Activated CD8-positive, alpha-beta memory T cell treated with anti-CD3 and anti-CD28 coated beads, Interleukin-2, amount 50 U/mL, for 1 hour (primary cell): ENCODE measurements around the gene NFIC.
"Not testable (repeated sequence)": the region's sequence is repeated elsewhere in the genome, so short reads cannot be mapped to it uniquely, and the experiment has no call there.

Experiments
- DNase-seq: peaks from one replicate; pipeline ENCODE4 v3.0.0-alpha.2; 2020; ENCODE audit errors: extremely low read depth

NFIC gene

GRCh38 chr19:3451451-3451866, 85.1 kb downstream of the NFIC start:
- DNase-seq: no peak

GRCh38 chr19:3452171-3452941, 86.0 kb downstream of the NFIC start:
- DNase-seq: no peak

GRCh38 chr19:3452942-3453214, 86.5 kb downstream of the NFIC start:
- not testable (repeated sequence) for DNase-seq

- DNase-seq: no peak
Observed at GRCh38 chr19:3453840-3454239, 87.5 kb downstream of the NFIC start.

- DNase-seq: no peak
Observed at GRCh38 chr19:3454656-3455392, 88.4 kb downstream of the NFIC start.

GRCh38 chr19:3455393-3455955, 89.1 kb downstream of the NFIC start:
- no peak for DNase-seq

- no peak for DNase-seq
Observed at GRCh38 chr19:3455960-3456601, 89.7 kb downstream of the NFIC start.

- no peak for DNase-seq
Observed at GRCh38 chr19:3456925-3457527, 90.6 kb downstream of the NFIC start.

- DNase-seq: no peak
Observed at GRCh38 chr19:3457528-3458228, 91.3 kb downstream of the NFIC start.

GRCh38 chr19:3458229-3459088, 92.1 kb downstream of the NFIC start:
- DNase-seq: no peak

- no peak for DNase-seq
Observed at GRCh38 chr19:3459089-3459881, 92.9 kb downstream of the NFIC start.

- no peak for DNase-seq
Observed at GRCh38 chr19:3459965-3460582, 93.7 kb downstream of the NFIC start.

GRCh38 chr19:3462991-3463713, 96.8 kb downstream of the NFIC start:
- no peak for DNase-seq

GRCh38 chr19:3463714-3464586, 97.6 kb downstream of the NFIC start:
- DNase-seq: no peak

GRCh38 chr19:3464587-3465235, 98.3 kb downstream of the NFIC start:
- DNase-seq: no peak

GRCh38 chr19:3465552-3465951, 99.2 kb downstream of the NFIC start:
- no peak for DNase-seq

GRCh38 chr19:3466635-3467034, 100.3 kb downstream of the NFIC start:
- DNase-seq: no peak
